SK-MEL-5 (cell line): ENCODE data around the gene NMNAT1. TPM values are rescaled to one million over a fixed set of nuclear protein-coding genes. Genes with fewer than 3 reads are reported as not detected.

ENCODE experiments used
- small RNA-seq, 2 experiments: library from RNA; depleted of rRNA; stranded (forward); fragments of <200 nt; gene quantifications; one replicate each; pipeline ENCODE3, GENCODE V24; 2014
- total RNA-seq: library from RNA; depleted of rRNA; stranded (reverse); fragments of >200 nt; shearing (Covaris generic); gene quantifications from 2 replicates; pipeline ENCODE4 v1.2.3, GENCODE V29; 2014; rRNA removed

NMNAT1 gene
- total RNA-seq, 1 experiment from 2014 or later = 9.9 TPM

Small RNA genes within 50 kb of the gene (small RNA-seq; reads per million reads assigned to genes)
- 0 to 0.05 reads per million in 2 experiments for gene MIR5697

Other genes starting within 250 kb of the NMNAT1 start
- gene CLSTN1, start 119.5 kb upstream of the NMNAT1 start, total RNA-seq = 38.5 and 44.7 TPM in 2 replicates
- 27.1 and 38.3 TPM in 2 replicates for gene CTNNBIP1, start 33.2 kb upstream of the NMNAT1 start, total RNA-seq
- gene LZIC, start 84 bp upstream of the NMNAT1 start, total RNA-seq = 30.0 and 35.7 TPM in 2 replicates
- not detected in 2 replicates for gene RBP7, start 53.8 kb downstream of the NMNAT1 start, total RNA-seq
- 28.9 and 29.9 TPM in 2 replicates for gene UBE4B, start 89.5 kb downstream of the NMNAT1 start, total RNA-seq